Tibial artery (tissue), 4 donors: ENCODE measurements around the gene DBF4B.

Experiments used
- DNase-seq, 2 donors: peaks; one replicate each; pipeline ENCODE4 v3.0.0-alpha.2; 2019
- H3K27ac ChIP-seq, 2 donors: fragments of 200-600 bp; sonication (generic) in 1 of 2; 1 replicate in 1 of 2; 2 replicates in 1 of 2; pipeline ENCODE4 v1.5.1; 2018 to 2019; ENCODE audit warnings: mild to moderate bottlenecking in 1 of 2
- H3K27me3 ChIP-seq, 2 donors: fragments of 200-600 bp; sonication (generic) in 1 of 2; one replicate each; pipeline versions ENCODE4 v1.5.1 to v1.6.0; 2016 to 2019
- H3K36me3 ChIP-seq, 3 donors: fragments of 200-600 bp; sonication (generic) in 2 of 3; one replicate each; pipeline ENCODE4 v1.5.1; 2016 to 2019; ENCODE audit warnings: mild to moderate bottlenecking in 2 of 3
- H3K4me1 ChIP-seq, 4 donors: fragments of 200-600 bp; sonication (generic) in 2 of 4; 1 replicate in 3 of 4; 2 replicates in 1 of 4; pipeline ENCODE4 v1.5.1; 2016 to 2019
- H3K4me3 ChIP-seq, 2 donors: fragments of 200-600 bp; sonication (generic) in 1 of 2; 1 replicate in 1 of 2; 2 replicates in 1 of 2; pipeline ENCODE4 v1.5.1; 2018 to 2019; ENCODE audit warnings: mild to moderate bottlenecking in 2 of 2
- H3K9me3 ChIP-seq, 3 donors: fragments of 200-600 bp; sonication (generic) in 1 of 3; one replicate each; pipeline ENCODE4 v1.5.1; 2016 to 2019
- CTCF ChIP-seq, 2 experiments: fragments of 200-600 bp in 1 of 2; fragments of 450-650 bp in 1 of 2; IDR thresholded peaks; one replicate each; pipeline ENCODE4 v1.5.1; 2017 to 2019; ENCODE audit warnings: antibody characterized with exemption in 2 of 2, mild to moderate bottlenecking in 1 of 2, moderate library complexity in 1 of 2
- intact Hi-C: fragments of 100-400 bp; cut with DNase I; formaldehyde crosslinking; loops from one replicate; pipeline ENCODE4 v1.15.0; 2023; ENCODE audit warnings: low total_unique reads

DBF4B gene

GRCh38 chr17:44708401-44709263 lies at the start of gene DBF4B:
Gene DBF4B, plus strand, starts transcription at chr17:44708665. Its CDS starts 156 bp downstream, at chr17:44708821.
- peaks cover 0 to 5% of the 10 kb centered on the region in 2 donors for H3K27me3 ChIP-seq
- peak within 1 kb of the TSS; percentile 68 to 69 for H3K27ac ChIP-seq
- peak within 1 kb of the TSS; percentile 69 to 74 for H3K4me3 ChIP-seq
- no peaks in the 10 kb centered on the region for H3K9me3 ChIP-seq
- no peak for TF ChIP-seq CTCF (IDR thresholded peaks at IDR 0.05)
- DNase-seq = peak; percentile 72 to 84
- intact Hi-C loops = no loop called here
- peaks cover 0 to 15% (median 8%) of the 10 kb centered on the region in 4 donors for H3K4me1 ChIP-seq
- H3K36me3 ChIP-seq = no peaks in the 10 kb centered on the region

GRCh38 chr17:44661835-44662234 lies 46.6 kb upstream of the DBF4B start:
- no peak for DNase-seq
- peaks cover 0 to 14% of the 10 kb centered on the region in 2 donors for H3K27me3 ChIP-seq
- TF ChIP-seq CTCF (IDR thresholded peaks at IDR 0.05) = no peak
- no peaks in the 10 kb centered on the region for H3K9me3 ChIP-seq
- H3K27ac ChIP-seq = no peak overlapping the region
- H3K4me1 ChIP-seq = peaks cover 0 to 3% (median 0%) of the 10 kb centered on the region in 4 donors
- intact Hi-C loops = no loop called here
- H3K36me3 ChIP-seq = no peaks in the 10 kb centered on the region
- H3K4me3 ChIP-seq = no peak overlapping the region

- Histone ChIP-seq H3K4me3 (no peak overlapping the region), H3K27ac (no peak overlapping the region), H3K27me3 (peaks cover 0 to 3% of the 10 kb centered on the region in 2 donors), H3K9me3 (no peaks in the 10 kb centered on the region), H3K4me1 (no peaks in the 10 kb centered on the region), H3K36me3 (no peaks in the 10 kb centered on the region)
- TF ChIP-seq CTCF (IDR thresholded peaks at IDR 0.05) = no peak
- intact Hi-C loops = no loop called here
- DNase-seq = no peak
Measured at GRCh38 chr17:44663095-44663494, 45.4 kb upstream of the DBF4B start.

- Histone ChIP-seq H3K27me3 (peaks cover 0 to 3% of the 10 kb centered on the region in 2 donors), H3K9me3 (no peaks in the 10 kb centered on the region), H3K36me3 (no peaks in the 10 kb centered on the region), H3K4me1 (no peaks in the 10 kb centered on the region), H3K4me3 (no peak overlapping the region), H3K27ac (no peak overlapping the region)
- DNase-seq = no peak
- intact Hi-C loops = no loop called here
- no peak for TF ChIP-seq CTCF (IDR thresholded peaks at IDR 0.05)
Measured at GRCh38 chr17:44664867-44665266, 43.6 kb upstream of the DBF4B start.

- Histone ChIP-seq H3K9me3 (no peaks in the 10 kb centered on the region), H3K27me3 (no peaks in the 10 kb centered on the region), H3K4me1 (no peaks in the 10 kb centered on the region), H3K4me3 (no peak overlapping the region), H3K36me3 (no peaks in the 10 kb centered on the region), H3K27ac (no peak overlapping the region)
- TF ChIP-seq CTCF (IDR thresholded peaks at IDR 0.05) = no peak
- intact Hi-C loops = no loop called here
- no peak for DNase-seq
Measured at GRCh38 chr17:44666006-44666405, 42.5 kb upstream of the DBF4B start.
